ENCODE results near the gene SLC2A8. TPM values are rescaled to one million over a fixed set of nuclear protein-coding genes. Genes with fewer than 3 reads are reported as not detected.
A peak's percentile ranks its signal among the peaks of the same experiment; 100 is the strongest.

The SLC2A8 gene, protein sequence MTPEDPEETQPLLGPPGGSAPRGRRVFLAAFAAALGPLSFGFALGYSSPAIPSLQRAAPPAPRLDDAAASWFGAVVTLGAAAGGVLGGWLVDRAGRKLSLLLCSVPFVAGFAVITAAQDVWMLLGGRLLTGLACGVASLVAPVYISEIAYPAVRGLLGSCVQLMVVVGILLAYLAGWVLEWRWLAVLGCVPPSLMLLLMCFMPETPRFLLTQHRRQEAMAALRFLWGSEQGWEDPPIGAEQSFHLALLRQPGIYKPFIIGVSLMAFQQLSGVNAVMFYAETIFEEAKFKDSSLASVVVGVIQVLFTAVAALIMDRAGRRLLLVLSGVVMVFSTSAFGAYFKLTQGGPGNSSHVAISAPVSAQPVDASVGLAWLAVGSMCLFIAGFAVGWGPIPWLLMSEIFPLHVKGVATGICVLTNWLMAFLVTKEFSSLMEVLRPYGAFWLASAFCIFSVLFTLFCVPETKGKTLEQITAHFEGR
- 1 to 10 TPM; 1.9 to 3.2 (median 3.0) TPM for total RNA-seq

DNA sequence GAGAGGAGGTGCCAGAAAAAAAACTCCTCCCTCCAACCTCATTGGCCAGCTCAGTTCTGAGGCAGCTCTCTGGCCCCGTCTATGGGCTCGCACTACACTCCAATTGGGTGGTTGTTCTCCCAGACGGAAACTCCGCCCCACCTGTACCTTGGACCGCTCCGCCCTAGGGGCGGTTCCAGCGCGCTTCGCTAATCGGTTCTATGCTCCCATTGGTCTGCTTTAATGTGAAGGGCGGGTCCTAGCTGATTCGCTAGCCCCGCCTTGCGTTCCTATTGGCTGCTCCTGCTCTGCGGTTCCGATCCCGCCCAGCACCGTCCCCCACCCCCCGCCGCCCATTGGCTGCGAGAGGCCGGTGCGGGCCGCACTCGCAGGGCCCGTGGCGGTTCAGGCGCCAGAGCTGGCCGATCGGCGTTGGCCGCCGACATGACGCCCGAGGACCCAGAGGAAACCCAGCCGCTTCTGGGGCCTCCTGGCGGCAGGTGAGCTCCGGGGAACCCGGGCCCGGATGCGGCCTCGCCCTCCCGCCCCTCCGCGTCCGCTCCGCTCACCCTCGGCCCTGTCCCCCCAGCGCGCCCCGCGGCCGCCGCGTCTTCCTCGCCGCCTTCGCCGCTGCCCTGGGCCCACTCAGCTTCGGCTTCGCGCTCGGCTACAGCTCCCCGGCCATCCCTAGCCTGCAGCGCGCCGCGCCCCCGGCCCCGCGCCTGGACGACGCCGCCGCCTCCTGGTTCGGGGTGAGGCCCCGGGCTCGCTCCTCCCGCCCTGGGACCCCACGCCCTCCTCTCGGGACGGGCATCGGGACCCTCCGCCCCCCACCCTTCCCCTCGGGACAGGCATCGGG is at the start of gene SLC2A8:
SLC2A8 (plus strand) TSS at position 362 of the 838 bp plus-strand sequence; CDS start at position 424, 62 bp downstream.
- DNase-seq: peak; percentile 80
- Mint-ChIP-seq H3K27me3 (ENCODE audit: low read depth) (peaks cover 67% of the 10 kb centered on the region), H3K4me3 (peak within 1 kb of the TSS; percentile 64), H3K9me3 (no peaks in the 10 kb centered on the region), H3K4me1 (ENCODE audit: low read depth) (peaks cover 17% of the 10 kb centered on the region), H3K36me3 (ENCODE audit: insufficient read depth) (peaks cover 1% of the 10 kb centered on the region)
- ATAC-seq: peak; percentile 93

DNA sequence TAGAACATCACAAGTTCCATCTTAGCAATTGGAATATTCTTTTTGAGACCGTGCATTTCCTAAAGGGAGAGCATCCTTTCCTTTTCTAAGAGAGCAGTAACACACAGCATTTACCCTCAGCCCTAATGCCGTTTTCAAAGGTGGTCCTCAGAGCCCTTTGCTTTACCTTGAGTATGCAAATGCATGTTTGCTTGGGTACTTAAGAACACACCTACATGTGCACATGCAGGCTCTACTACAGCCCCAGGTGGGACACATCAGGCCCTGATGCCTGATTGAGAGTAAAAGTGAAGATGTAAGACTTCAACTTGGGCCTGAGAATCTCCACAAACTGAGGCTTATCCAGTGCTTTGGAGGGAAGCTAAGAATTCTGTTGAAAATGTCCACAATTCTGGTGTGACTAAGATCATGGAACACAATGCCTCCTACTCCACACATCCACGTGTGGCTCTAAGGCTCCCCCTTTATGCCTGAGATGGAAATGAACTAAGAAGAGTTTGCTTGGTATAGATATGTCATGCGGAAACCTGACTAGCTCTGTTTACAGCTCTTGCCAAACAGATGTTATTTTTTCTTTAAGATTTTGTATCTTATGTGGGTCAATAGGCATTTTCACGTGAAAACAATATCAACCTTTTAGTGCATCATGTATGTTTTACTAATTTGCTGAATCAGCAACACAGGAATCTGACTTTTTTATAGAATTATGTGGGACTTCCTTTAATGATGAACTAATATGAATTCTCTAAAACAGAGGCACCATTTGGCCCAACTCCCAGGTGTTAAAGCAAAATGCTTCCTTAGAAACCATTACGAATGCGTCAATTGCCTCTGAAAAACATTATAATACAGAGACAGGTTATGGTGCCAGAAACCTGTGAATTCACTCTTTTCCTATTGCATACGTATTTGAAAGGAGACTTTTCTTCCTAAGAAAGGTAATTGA is 48.9 kb upstream of the SLC2A8 start:
- no peak for DNase-seq
- Mint-ChIP-seq H3K9me3 (no peaks in the 10 kb centered on the region), H3K4me1 (ENCODE audit: low read depth) (no peaks in the 10 kb centered on the region), H3K4me3 (no peak overlapping the region), H3K27me3 (ENCODE audit: low read depth) (peaks cover 12% of the 10 kb centered on the region), H3K36me3 (ENCODE audit: insufficient read depth) (no peaks in the 10 kb centered on the region)
- ATAC-seq: no peak

DNA sequence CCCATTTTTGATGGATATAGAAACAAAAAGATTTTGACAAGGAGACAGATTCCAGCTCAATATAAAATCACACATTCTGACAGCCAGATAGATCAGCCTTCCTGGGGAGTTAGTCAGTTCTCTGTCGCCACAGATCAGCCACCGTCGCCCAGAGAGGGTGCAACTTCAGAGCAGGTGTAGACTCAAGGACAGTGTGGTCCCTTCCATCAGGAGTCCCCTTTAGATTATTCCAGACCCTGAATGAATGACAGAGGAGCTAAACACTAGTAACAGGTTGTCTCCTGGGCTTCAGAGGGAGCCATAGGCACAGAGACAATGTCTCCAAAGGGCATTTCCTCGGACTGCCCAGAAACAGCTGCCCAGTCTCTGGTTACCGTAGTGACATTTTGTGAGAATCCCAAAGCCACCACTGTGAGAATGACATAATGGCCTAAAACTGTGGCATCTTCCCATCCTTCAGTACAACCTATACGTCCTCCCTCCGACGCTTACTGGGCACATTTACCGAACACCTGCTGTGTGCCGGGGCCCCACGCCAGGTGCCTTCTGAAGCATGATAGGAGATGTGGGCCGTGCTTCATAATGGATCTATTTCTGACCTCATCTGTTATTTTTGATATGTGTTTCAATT is 47.4 kb upstream of the SLC2A8 start:
- no peaks in the 10 kb centered on the region for H3K4me1 Mint-ChIP-seq (ENCODE audit: low read depth)
- no peak for DNase-seq
- ATAC-seq: no peak
- peaks cover 16% of the 10 kb centered on the region for H3K27me3 Mint-ChIP-seq (ENCODE audit: low read depth)
- H3K9me3 Mint-ChIP-seq: no peaks in the 10 kb centered on the region
- H3K36me3 Mint-ChIP-seq (ENCODE audit: insufficient read depth): no peaks in the 10 kb centered on the region
- no peak overlapping the region for H3K4me3 Mint-ChIP-seq

DNA sequence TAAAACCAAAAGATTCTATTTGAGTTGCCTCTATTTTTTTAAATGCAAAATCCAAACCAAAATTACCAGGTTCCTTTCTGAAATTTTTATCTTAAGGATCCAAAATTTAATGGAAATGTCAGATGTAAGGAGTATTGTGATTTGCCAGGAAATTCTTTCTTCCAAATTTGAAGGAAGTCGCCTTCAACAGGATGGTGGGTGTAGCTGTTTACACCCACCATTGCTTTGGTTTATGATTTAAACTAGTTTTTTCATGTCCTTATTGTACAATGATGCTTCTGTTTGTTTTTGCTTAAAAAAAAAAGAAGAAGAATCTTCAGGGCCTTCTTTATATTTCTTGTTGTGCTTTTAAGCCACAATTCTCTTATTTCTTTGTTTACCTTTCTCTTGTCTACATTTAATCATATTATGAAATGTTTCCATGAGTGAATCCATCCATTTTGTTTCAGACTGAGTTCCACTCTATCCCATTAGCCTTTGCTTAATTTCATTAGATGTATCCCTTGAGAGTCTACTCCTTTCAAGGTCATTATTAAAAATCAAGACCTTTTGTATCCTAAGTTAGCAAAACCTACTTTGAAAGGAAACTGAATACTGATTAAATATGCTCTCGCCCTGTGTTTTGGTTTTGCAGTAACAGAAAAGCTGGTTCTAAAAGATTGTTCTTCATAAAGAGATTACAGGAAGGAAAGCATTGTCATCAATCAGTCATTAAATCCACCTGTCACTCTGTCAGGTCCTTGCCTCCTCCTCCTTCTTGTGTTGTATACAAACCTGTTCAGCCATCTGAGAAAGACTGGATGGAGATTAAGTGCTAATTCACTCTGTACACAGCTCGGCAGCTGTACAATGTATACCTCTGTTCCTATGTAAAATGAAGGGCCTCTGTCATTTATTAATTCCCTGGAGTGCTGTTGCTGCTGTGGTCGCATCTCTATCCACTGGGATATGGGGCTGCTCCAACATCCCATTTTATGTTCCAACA is 45.5 kb upstream of the SLC2A8 start:
- peaks cover 3% of the 10 kb centered on the region for H3K36me3 Mint-ChIP-seq (ENCODE audit: insufficient read depth)
- peaks cover 16% of the 10 kb centered on the region for H3K27me3 Mint-ChIP-seq (ENCODE audit: low read depth)
- no peak for ATAC-seq
- DNase-seq: no peak
- H3K4me3 Mint-ChIP-seq: no peak overlapping the region
- no peaks in the 10 kb centered on the region for H3K9me3 Mint-ChIP-seq
- no peaks in the 10 kb centered on the region for H3K4me1 Mint-ChIP-seq (ENCODE audit: low read depth)

DNA sequence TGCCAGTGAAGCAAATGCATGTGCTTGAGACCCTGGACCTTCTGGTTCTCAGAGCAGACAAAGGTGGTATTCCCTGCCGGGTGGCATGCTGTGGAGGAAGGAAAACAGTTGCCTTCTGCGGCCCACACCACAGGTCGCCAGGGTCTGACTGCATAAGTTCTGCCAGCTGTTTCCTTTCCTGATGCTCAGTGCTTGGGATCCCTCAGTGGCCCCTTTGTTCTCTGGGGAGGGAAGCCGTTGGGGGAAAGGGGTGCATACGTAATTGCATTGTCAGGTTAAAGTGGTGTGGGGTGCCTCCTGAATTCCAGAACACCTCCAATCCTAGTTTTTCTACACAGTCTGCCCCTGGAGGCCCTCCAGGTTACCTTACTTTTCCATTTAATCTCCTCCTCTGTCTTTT is 43.1 kb upstream of the SLC2A8 start:
- Mint-ChIP-seq H3K27me3 (ENCODE audit: low read depth) (peaks cover 16% of the 10 kb centered on the region), H3K4me3 (no peak overlapping the region), H3K4me1 (ENCODE audit: low read depth) (no peaks in the 10 kb centered on the region), H3K36me3 (ENCODE audit: insufficient read depth) (peaks cover 3% of the 10 kb centered on the region), H3K9me3 (no peaks in the 10 kb centered on the region)
- DNase-seq: no peak
- no peak for ATAC-seq

DNA sequence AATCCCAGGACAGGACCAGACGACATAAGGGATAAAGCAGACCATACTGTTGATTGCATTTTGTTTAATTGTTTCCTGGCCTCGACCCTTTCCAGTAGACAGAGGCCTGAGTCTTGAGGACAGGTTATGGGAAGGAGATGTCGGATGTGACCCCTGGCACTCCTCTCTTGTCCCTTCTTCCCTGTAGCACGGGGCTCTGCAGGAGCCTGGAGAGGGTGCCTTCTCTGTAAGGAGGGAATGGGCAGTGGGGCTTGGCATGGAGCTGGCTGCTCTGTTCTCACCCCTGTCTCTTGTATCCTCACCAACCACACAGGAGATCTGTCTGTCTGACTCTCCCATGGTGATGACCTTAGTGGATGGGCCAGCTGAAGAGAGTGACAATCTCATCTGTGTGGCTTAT is 40.1 kb upstream of the SLC2A8 start:
- peaks cover 3% of the 10 kb centered on the region for H3K36me3 Mint-ChIP-seq (ENCODE audit: insufficient read depth)
- H3K4me1 Mint-ChIP-seq (ENCODE audit: low read depth): peaks cover 3% of the 10 kb centered on the region
- H3K27me3 Mint-ChIP-seq (ENCODE audit: low read depth): peaks cover 10% of the 10 kb centered on the region
- H3K9me3 Mint-ChIP-seq: no peaks in the 10 kb centered on the region
- ATAC-seq (no peak), DNase-seq (no peak)
- H3K4me3 Mint-ChIP-seq: no peak overlapping the region

DNA sequence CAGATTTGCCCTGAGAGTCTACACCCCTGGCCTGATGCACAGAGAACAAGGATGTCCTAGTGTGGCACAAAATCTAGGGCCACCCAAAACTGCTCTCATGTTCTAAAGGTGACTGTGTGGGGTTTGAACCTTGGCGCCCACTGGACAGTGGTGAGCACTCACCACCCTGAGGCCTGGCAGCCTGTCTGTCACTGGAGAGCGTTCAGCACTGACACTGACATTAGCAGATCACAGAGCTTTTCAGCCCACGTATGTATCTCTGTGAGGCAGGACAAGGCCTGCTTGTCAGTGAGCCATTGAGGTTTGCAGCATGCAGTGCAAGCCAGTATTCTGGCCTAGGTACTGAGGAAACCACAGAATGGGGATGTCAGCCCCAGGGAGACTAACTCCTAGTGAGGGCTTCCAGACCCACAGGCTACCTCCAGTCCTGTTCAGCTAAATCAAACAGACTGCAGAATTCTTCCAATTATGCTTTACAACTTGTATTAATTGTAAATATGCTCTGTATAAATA is 38.9 kb upstream of the SLC2A8 start:
- ATAC-seq: no peak
- Mint-ChIP-seq H3K36me3 (ENCODE audit: insufficient read depth) (peaks cover 3% of the 10 kb centered on the region), H3K4me3 (no peak overlapping the region), H3K4me1 (ENCODE audit: low read depth) (peaks cover 3% of the 10 kb centered on the region), H3K9me3 (no peaks in the 10 kb centered on the region), H3K27me3 (ENCODE audit: low read depth) (peaks cover 8% of the 10 kb centered on the region)
- no peak for DNase-seq

DNA sequence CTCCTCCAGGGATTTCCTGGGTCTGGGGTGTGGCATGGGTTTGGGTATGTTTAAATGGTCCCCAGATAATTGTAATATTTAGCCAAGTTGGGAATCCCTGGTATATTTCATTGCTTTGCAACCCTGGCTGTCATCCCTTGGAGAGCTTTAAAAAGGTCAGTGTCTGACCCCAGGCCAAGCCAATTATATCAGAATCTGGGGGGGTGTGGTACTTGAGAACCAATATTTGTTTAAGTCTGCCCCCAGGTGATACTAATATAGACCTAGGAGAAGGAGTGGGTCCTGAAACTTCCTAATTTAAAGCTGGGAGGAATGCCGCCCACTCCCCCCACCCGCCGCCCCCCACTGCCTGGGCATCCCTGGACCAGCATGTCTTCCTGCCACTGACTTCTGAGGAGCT is 38.2 kb upstream of the SLC2A8 start:
- no peak for ATAC-seq
- Mint-ChIP-seq H3K27me3 (ENCODE audit: low read depth) (peaks cover 9% of the 10 kb centered on the region), H3K36me3 (ENCODE audit: insufficient read depth) (peaks cover 3% of the 10 kb centered on the region), H3K9me3 (no peaks in the 10 kb centered on the region), H3K4me1 (ENCODE audit: low read depth) (peaks cover 3% of the 10 kb centered on the region), H3K4me3 (no peak overlapping the region)
- no peak for DNase-seq

DNA sequence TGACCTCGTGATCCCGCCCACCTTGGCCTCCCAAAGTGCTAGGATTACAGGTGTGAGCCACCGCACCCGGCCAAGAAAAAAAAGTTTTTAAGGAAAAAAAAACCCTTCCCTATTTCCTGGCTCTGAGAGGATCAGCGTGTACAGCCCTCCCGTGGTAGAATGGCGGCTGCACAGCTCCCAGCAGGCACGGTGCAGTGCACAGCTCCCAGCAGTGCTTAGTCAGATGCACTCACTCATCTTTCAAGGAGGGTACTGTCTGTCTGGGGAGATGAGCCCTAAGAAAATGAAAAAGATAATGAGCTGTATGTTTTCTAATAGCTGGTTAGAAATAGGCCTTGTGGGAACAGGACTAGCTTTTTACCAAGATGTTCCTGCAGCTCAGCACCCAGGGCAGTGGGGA is 36.7 kb upstream of the SLC2A8 start:
- no peak overlapping the region for H3K4me3 Mint-ChIP-seq
- DNase-seq (no peak), ATAC-seq (no peak)
- H3K4me1 Mint-ChIP-seq (ENCODE audit: low read depth): peaks cover 3% of the 10 kb centered on the region
- peaks cover 9% of the 10 kb centered on the region for H3K27me3 Mint-ChIP-seq (ENCODE audit: low read depth)
- H3K9me3 Mint-ChIP-seq: no peaks in the 10 kb centered on the region
- peaks cover 2% of the 10 kb centered on the region for H3K36me3 Mint-ChIP-seq (ENCODE audit: insufficient read depth)

DNA sequence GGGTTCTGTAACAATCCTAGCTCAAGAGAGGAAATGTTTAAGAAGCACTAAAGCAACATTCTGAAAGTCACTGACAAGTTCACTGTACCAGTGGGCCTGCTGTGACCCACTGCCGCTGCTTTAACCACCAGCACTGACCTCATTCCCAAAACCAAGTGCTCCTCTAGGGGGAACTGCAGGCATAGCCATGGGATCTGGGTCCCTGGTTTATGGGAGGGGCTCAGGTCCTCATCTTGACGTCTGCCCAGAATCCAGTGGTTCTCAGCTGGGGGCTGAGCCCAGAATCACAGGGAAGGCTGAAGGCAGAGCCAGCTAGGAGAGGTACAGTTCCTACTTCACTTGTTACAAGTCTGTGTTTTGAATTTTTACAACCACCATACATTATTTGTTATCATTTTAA is 36.1 kb upstream of the SLC2A8 start:
- H3K9me3 Mint-ChIP-seq: no peaks in the 10 kb centered on the region
- H3K4me1 Mint-ChIP-seq (ENCODE audit: low read depth): peaks cover 3% of the 10 kb centered on the region
- H3K27me3 Mint-ChIP-seq (ENCODE audit: low read depth): peaks cover 9% of the 10 kb centered on the region
- DNase-seq (no peak), ATAC-seq (no peak)
- H3K36me3 Mint-ChIP-seq (ENCODE audit: insufficient read depth): no peaks in the 10 kb centered on the region
- H3K4me3 Mint-ChIP-seq: no peak overlapping the region

DNA sequence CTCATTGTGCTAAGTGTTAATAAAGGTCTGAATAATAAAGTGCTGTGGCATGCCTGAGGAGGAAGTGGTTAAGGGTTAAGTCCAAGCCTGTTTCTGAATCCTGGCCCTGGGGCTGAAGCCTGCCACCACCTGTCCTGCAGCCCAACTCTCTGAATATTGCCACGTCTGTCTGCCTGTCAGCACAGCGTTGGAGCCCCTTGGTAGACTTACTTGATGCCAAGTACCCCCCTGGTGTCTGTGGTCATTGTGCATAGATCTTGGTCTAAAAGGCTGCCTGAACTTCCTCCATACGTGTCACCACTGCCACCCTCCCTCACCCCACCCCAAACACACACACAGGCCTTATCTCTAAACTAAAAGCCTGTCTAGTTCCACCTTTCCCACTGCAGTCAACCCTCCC is 35.4 kb upstream of the SLC2A8 start:
- no peak for DNase-seq
- no peak overlapping the region for H3K4me3 Mint-ChIP-seq
- ATAC-seq: no peak
- no peaks in the 10 kb centered on the region for H3K9me3 Mint-ChIP-seq
- no peaks in the 10 kb centered on the region for H3K36me3 Mint-ChIP-seq (ENCODE audit: insufficient read depth)
- H3K27me3 Mint-ChIP-seq (ENCODE audit: low read depth): peaks cover 9% of the 10 kb centered on the region
- peaks cover 3% of the 10 kb centered on the region for H3K4me1 Mint-ChIP-seq (ENCODE audit: low read depth)

DNA sequence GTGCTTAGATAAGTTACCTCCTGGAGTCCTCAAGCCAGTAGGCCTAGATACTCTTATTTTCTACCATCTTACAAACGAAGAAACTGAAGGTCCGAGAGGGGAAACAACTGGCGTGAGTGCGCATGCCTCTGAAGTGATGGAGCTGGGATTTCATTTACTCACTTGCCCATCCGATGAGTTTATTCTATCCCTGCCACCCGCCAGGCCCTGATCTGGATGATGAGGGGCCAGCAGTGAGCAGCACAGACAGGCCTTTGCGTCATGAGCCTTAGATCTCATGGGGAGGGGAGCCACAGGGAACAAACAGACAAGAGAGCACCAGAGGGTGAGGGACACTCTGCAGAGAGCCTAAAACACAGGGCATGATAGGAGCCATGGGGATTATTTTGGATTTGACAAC is 34.1 kb upstream of the SLC2A8 start:
- no peak for DNase-seq
- H3K9me3 Mint-ChIP-seq: no peaks in the 10 kb centered on the region
- no peak for ATAC-seq
- no peak overlapping the region for H3K4me3 Mint-ChIP-seq
- no peaks in the 10 kb centered on the region for H3K36me3 Mint-ChIP-seq (ENCODE audit: insufficient read depth)
- peaks cover 3% of the 10 kb centered on the region for H3K4me1 Mint-ChIP-seq (ENCODE audit: low read depth)
- H3K27me3 Mint-ChIP-seq (ENCODE audit: low read depth): peaks cover 10% of the 10 kb centered on the region
